Measurements from ENCODE around the gene NCAM1. TPM values are rescaled to one million over a fixed set of nuclear protein-coding genes. Genes with fewer than 3 reads are reported as not detected.

Gene NCAM1
- total RNA-seq, 1 donor from 2014 or later: 3.3 TPM

DNA sequence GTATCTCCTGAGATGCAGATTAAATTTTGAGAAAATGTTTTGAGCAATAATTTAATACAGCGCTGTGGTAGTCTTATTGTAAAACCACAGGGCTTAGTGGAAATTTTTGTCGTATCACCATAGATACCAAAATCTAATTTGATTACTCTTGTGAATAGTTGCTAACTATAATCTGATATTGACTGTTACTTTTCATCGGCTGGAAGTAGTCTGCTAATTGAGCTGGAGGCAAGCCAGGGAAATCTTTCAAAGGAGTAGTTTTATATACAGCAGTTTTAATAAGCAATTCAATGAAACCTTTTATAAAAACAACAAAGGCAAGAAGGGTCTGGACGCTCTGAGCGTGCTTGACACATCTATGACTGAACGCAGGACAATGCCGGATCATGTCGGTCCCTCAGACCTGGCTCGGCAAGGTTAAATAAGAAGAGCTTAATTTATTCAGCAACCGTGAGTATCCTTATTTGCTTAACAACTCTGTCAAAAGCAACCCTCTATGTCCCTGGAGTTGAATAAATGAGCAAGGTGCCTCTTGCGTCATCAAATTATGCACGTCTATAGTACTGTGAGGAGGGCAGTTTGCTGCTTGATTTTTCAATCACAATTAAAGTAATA, 121.2 kb downstream of the NCAM1 start:
- no peaks in the 10 kb centered on the region for H3K9me3 ChIP-seq
- intact Hi-C loops (cut with DNase I): no loop called here
- TF ChIP-seq, protein P1, sequence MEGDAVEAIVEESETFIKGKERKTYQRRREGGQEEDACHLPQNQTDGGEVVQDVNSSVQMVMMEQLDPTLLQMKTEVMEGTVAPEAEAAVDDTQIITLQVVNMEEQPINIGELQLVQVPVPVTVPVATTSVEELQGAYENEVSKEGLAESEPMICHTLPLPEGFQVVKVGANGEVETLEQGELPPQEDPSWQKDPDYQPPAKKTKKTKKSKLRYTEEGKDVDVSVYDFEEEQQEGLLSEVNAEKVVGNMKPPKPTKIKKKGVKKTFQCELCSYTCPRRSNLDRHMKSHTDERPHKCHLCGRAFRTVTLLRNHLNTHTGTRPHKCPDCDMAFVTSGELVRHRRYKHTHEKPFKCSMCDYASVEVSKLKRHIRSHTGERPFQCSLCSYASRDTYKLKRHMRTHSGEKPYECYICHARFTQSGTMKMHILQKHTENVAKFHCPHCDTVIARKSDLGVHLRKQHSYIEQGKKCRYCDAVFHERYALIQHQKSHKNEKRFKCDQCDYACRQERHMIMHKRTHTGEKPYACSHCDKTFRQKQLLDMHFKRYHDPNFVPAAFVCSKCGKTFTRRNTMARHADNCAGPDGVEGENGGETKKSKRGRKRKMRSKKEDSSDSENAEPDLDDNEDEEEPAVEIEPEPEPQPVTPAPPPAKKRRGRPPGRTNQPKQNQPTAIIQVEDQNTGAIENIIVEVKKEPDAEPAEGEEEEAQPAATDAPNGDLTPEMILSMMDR (IDR thresholded peaks at IDR 0.05): no peak
- H3K4me1 ChIP-seq: no peaks in the 10 kb centered on the region
- H3K36me3 ChIP-seq: no peaks in the 10 kb centered on the region
- DNase-seq (ENCODE audit: low spot score in 2 of 2): no peak
- no peaks in the 10 kb centered on the region for H3K27me3 ChIP-seq
- no peak overlapping the region for H3K4me3 ChIP-seq
- no peak overlapping the region for H3K27ac ChIP-seq

- H3K27ac ChIP-seq: no peak overlapping the region
- TF ChIP-seq, protein P1 (IDR thresholded peaks at IDR 0.05): no peak
- no peaks in the 10 kb centered on the region for H3K9me3 ChIP-seq
- H3K4me1 ChIP-seq: no peaks in the 10 kb centered on the region
- no peaks in the 10 kb centered on the region for H3K27me3 ChIP-seq
- H3K36me3 ChIP-seq: no peaks in the 10 kb centered on the region
- no peak overlapping the region for H3K4me3 ChIP-seq
- intact Hi-C loops (cut with DNase I): no loop called here
- DNase-seq (ENCODE audit: low spot score in 2 of 2): no peak
Observed at GRCh38 chr11:113083571-113083970, 122.4 kb downstream of the NCAM1 start.

GRCh38 chr11:113084297-113084696, 123.1 kb downstream of the NCAM1 start:
- TF ChIP-seq, protein P1 (IDR thresholded peaks at IDR 0.05): no peak
- H3K4me1 ChIP-seq: no peaks in the 10 kb centered on the region
- H3K27ac ChIP-seq: no peak overlapping the region
- no peak for DNase-seq (ENCODE audit: low spot score in 2 of 2)
- H3K27me3 ChIP-seq: no peaks in the 10 kb centered on the region
- H3K36me3 ChIP-seq: no peaks in the 10 kb centered on the region
- H3K4me3 ChIP-seq: no peak overlapping the region
- H3K9me3 ChIP-seq: no peaks in the 10 kb centered on the region
- intact Hi-C loops (cut with DNase I): no loop called here

GRCh38 chr11:113085446-113085845, 124.2 kb downstream of the NCAM1 start:
- intact Hi-C loops (cut with DNase I): no loop called here
- Histone ChIP-seq H3K36me3 (no peaks in the 10 kb centered on the region), H3K4me3 (no peak overlapping the region), H3K9me3 (no peaks in the 10 kb centered on the region), H3K4me1 (no peaks in the 10 kb centered on the region), H3K27me3 (no peaks in the 10 kb centered on the region), H3K27ac (no peak overlapping the region)
- TF ChIP-seq, protein P1 (IDR thresholded peaks at IDR 0.05): no peak
- no peak for DNase-seq (ENCODE audit: low spot score in 2 of 2)

- Histone ChIP-seq H3K4me3 (no peak overlapping the region), H3K27ac (no peak overlapping the region), H3K27me3 (no peaks in the 10 kb centered on the region), H3K4me1 (no peaks in the 10 kb centered on the region), H3K9me3 (no peaks in the 10 kb centered on the region), H3K36me3 (no peaks in the 10 kb centered on the region)
- no peak for DNase-seq (ENCODE audit: low spot score in 2 of 2)
- TF ChIP-seq, protein P1 (IDR thresholded peaks at IDR 0.05): no peak
- intact Hi-C loops (cut with DNase I): no loop called here
Observed at GRCh38 chr11:113087706-113088105, 126.5 kb downstream of the NCAM1 start.

All from ascending aorta (tissue), 2 donors.